Measurements from ENCODE around the gene SMG7.

Gene SMG7

DNA sequence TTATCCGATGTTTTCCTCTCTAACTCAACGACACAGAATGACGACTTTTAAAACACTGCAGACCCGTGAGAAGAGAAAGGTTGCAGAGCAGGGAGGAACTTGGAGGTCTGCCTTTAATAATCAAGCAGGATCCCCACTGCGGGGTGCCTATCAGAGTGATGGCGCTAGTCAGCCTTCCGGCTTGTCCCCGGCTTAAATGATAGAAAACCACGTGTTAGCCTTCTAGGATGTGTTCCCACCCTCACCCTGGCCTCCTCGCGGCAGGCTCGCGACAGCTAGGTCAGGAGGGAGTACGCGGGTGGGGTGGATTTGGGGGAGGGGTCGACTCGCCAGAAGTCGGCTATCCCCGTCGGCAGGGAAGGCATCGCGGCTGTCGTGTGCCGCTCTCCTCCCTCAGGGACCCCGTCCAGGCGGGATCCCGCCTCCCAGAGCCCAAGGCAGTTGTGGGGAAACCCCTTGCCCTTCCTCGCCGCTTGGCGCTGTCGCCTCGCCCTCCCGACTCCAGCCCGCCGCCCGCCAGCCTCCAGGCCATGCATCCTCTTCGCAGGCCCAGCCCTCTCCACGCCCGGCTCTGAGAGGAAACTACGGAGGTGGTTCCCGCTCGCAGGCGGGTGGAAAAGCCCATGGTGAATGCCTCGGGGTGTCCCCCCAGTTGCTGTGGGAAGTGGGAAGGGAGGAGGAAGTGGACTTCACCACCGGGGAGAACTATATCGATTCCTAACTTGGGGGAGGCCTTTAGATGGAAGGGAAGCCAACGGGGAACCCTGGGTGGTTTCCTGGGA, 1.1 kb upstream of the SMG7 start (continued):
- TF ChIP-seq, protein P1, sequence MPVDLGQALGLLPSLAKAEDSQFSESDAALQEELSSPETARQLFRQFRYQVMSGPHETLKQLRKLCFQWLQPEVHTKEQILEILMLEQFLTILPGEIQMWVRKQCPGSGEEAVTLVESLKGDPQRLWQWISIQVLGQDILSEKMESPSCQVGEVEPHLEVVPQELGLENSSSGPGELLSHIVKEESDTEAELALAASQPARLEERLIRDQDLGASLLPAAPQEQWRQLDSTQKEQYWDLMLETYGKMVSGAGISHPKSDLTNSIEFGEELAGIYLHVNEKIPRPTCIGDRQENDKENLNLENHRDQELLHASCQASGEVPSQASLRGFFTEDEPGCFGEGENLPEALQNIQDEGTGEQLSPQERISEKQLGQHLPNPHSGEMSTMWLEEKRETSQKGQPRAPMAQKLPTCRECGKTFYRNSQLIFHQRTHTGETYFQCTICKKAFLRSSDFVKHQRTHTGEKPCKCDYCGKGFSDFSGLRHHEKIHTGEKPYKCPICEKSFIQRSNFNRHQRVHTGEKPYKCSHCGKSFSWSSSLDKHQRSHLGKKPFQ (tag by site-specific recombination; IDR thresholded peaks at IDR 0.05) = peak; percentile 56
- TF ChIP-seq ZNF184 (tag by site-specific recombination; IDR thresholded peaks at IDR 0.05) (no peak), KLF8 (tag by site-specific recombination; IDR thresholded peaks at IDR 0.05) (peak; percentile 92), OSR2 (tag by site-specific recombination; IDR thresholded peaks at IDR 0.05) (no peak)
- TF ChIP-seq, protein P2, sequence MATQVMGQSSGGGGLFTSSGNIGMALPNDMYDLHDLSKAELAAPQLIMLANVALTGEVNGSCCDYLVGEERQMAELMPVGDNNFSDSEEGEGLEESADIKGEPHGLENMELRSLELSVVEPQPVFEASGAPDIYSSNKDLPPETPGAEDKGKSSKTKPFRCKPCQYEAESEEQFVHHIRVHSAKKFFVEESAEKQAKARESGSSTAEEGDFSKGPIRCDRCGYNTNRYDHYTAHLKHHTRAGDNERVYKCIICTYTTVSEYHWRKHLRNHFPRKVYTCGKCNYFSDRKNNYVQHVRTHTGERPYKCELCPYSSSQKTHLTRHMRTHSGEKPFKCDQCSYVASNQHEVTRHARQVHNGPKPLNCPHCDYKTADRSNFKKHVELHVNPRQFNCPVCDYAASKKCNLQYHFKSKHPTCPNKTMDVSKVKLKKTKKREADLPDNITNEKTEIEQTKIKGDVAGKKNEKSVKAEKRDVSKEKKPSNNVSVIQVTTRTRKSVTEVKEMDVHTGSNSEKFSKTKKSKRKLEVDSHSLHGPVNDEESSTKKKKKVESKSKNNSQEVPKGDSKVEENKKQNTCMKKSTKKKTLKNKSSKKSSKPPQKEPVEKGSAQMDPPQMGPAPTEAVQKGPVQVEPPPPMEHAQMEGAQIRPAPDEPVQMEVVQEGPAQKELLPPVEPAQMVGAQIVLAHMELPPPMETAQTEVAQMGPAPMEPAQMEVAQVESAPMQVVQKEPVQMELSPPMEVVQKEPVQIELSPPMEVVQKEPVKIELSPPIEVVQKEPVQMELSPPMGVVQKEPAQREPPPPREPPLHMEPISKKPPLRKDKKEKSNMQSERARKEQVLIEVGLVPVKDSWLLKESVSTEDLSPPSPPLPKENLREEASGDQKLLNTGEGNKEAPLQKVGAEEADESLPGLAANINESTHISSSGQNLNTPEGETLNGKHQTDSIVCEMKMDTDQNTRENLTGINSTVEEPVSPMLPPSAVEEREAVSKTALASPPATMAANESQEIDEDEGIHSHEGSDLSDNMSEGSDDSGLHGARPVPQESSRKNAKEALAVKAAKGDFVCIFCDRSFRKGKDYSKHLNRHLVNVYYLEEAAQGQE (tag by site-specific recombination; IDR thresholded peaks at IDR 0.05) = no peak
- TF ChIP-seq, protein P3, sequence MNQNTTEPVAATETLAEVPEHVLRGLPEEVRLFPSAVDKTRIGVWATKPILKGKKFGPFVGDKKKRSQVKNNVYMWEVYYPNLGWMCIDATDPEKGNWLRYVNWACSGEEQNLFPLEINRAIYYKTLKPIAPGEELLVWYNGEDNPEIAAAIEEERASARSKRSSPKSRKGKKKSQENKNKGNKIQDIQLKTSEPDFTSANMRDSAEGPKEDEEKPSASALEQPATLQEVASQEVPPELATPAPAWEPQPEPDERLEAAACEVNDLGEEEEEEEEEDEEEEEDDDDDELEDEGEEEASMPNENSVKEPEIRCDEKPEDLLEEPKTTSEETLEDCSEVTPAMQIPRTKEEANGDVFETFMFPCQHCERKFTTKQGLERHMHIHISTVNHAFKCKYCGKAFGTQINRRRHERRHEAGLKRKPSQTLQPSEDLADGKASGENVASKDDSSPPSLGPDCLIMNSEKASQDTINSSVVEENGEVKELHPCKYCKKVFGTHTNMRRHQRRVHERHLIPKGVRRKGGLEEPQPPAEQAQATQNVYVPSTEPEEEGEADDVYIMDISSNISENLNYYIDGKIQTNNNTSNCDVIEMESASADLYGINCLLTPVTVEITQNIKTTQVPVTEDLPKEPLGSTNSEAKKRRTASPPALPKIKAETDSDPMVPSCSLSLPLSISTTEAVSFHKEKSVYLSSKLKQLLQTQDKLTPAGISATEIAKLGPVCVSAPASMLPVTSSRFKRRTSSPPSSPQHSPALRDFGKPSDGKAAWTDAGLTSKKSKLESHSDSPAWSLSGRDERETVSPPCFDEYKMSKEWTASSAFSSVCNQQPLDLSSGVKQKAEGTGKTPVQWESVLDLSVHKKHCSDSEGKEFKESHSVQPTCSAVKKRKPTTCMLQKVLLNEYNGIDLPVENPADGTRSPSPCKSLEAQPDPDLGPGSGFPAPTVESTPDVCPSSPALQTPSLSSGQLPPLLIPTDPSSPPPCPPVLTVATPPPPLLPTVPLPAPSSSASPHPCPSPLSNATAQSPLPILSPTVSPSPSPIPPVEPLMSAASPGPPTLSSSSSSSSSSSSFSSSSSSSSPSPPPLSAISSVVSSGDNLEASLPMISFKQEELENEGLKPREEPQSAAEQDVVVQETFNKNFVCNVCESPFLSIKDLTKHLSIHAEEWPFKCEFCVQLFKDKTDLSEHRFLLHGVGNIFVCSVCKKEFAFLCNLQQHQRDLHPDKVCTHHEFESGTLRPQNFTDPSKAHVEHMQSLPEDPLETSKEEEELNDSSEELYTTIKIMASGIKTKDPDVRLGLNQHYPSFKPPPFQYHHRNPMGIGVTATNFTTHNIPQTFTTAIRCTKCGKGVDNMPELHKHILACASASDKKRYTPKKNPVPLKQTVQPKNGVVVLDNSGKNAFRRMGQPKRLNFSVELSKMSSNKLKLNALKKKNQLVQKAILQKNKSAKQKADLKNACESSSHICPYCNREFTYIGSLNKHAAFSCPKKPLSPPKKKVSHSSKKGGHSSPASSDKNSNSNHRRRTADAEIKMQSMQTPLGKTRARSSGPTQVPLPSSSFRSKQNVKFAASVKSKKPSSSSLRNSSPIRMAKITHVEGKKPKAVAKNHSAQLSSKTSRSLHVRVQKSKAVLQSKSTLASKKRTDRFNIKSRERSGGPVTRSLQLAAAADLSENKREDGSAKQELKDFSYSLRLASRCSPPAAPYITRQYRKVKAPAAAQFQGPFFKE (tag by site-specific recombination; IDR thresholded peaks at IDR 0.05; ENCODE audit: borderline replicate concordance) = no peak

DNA sequence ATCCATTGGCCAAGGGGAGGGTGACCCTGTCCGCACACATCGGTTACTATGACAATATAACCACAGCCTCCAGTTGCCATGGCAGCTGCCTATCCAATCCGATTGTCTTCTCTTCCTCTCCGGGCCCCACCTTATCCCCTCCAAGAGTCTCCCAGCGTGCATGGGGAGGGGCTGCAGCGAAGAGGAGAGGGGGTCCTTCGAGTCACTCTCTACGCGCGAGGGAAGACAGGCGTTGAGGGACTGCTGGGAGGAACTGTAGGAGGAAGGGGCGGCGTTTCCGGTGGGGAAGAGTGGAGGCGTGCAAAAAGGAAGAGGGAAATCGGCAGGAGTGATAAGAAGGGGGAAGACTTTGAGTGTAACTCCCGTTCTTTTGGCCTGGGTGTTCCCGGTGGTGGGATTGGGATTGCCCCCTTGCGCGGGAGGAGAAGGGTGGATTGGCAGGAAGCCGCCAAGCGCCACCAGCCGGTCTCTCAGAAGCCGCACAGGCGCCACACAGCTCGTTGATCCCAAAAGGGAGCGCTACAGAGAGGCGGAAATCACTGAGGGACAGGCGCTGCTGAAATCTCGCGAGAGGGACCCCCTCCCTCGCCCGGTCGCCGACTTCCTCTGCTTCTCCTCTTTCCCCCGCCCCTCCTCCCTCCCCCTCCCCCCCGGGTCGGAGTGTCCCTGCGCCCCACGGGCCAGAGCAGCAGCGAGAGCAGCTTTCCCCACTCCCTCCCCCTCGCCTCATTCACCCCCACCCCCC, 384 bp upstream of the SMG7 start:
- CTCF ChIA-PET = interaction anchor here (1.2 kb wide), 1 partner anchor 157 kb away, joined by 5 read pairs; no protein-coding TSS in a partner anchor
- POLR2A ChIA-PET = interaction anchor here (0.5 to 1.0 kb wide), 6 partner anchors 10 to 168 kb away, joined by 3 to 5 read pairs (median 4); no protein-coding TSS in a partner anchor
- TF ChIP-seq TRIM28 (IDR thresholded peaks at IDR 0.05; ENCODE audit: borderline replicate concordance, low read length) = peak; percentile 87; the same call in 1 of the 2 replicates
- TF ChIP-seq ZNF555 (tag by site-specific recombination; conservative IDR thresholded peaks at IDR 0.05) = no peak
- no peak; the same call in 1 of the 2 replicates for TF ChIP-seq ZBTB8A (tag by site-specific recombination; IDR thresholded peaks at IDR 0.05)
- 0 out of 2 replicates have a peak, but pooled peaks have one; percentile 65 for TF ChIP-seq RBAK (tag by site-specific recombination; IDR thresholded peaks at IDR 0.05)
- TF ChIP-seq ZFP37 (tag by site-specific recombination; IDR thresholded peaks at IDR 0.05) = peak; percentile 98
- TF ChIP-seq ZNF48 (tag by site-specific recombination; IDR thresholded peaks at IDR 0.05) = no peak
- peak; percentile 97 for TF ChIP-seq ZNF394 (tag by site-specific recombination; IDR thresholded peaks at IDR 0.05; ENCODE audit: borderline replicate concordance)
- TF ChIP-seq ZNF10 (tag by site-specific recombination; IDR thresholded peaks at IDR 0.05) = peak; percentile 84; the same call in 1 of the 2 replicates
- TF ChIP-seq ZNF514 (tag by site-specific recombination; IDR thresholded peaks at IDR 0.05) = peak; percentile 97
- peak; percentile 97 for TF ChIP-seq ZBTB17 (tag by site-specific recombination; IDR thresholded peaks at IDR 0.05)
- peak; percentile 80; the same call in 1 of the 2 replicates for TF ChIP-seq KLF9 (tag by site-specific recombination; IDR thresholded peaks at IDR 0.05; ENCODE audit: low read depth)
- TF ChIP-seq SETDB1 (IDR thresholded peaks at IDR 0.05; ENCODE audit: insufficient read length, low read length) = peak; percentile 15
- TF ChIP-seq KLF16 (tag by site-specific recombination; IDR thresholded peaks at IDR 0.05) = peak; percentile 100
- TF ChIP-seq, protein P4, sequence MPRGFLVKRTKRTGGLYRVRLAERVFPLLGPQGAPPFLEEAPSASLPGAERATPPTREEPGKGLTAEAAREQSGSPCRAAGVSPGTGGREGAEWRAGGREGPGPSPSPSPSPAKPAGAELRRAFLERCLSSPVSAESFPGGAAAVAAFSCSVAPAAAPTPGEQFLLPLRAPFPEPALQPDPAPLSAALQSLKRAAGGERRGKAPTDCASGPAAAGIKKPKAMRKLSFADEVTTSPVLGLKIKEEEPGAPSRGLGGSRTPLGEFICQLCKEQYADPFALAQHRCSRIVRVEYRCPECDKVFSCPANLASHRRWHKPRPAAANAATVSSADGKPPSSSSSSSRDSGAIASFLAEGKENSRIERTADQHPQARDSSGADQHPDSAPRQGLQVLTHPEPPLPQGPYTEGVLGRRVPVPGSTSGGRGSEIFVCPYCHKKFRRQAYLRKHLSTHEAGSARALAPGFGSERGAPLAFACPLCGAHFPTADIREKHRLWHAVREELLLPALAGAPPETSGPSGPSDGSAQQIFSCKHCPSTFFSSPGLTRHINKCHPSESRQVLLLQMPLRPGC (tag by site-specific recombination; IDR thresholded peaks at IDR 0.05) = peak; percentile 98
- peak; percentile 100 for TF ChIP-seq ZNF501 (tag by site-specific recombination; IDR thresholded peaks at IDR 0.05)
- no peak; the same call in 1 of the 2 replicates for TF ChIP-seq ZNF248 (tag by site-specific recombination; IDR thresholded peaks at IDR 0.05)

More for the DNA sequence above, 384 bp upstream of the SMG7 start:
- H3K4me3 ChIP-seq (ENCODE audit: low read depth, low read length) = peak overlapping the region; percentile 99
- H3K36me3 ChIP-seq (ENCODE audit: control insufficient read depth in 2 of 2, insufficient read depth in 1 of 2, low read length in 2 of 2) = peaks cover 0 to 5% of the 10 kb centered on the region in 2 experiments; a peak in 1 of 3 replicates
- H3K27ac ChIP-seq (ENCODE audit: extremely low read depth, low read depth, low read length) = peak overlapping the region; percentile 91
- no peaks in the 10 kb centered on the region for H3K9me3 ChIP-seq (ENCODE audit: control insufficient read depth, insufficient read depth, low read depth, low read length)
- peaks cover 8% of the 10 kb centered on the region; the same call in 1 of the 2 replicates for H3K4me1 ChIP-seq (ENCODE audit: control insufficient read depth, insufficient read depth, low read length)

All from HEK293 (cell line).